Hematopoietic multipotent progenitor cell treated with erythropoietin and hydrocortisone succinate and interleukin-3 and kit ligand, for 8 days (in vitro differentiated cells): Measurements from ENCODE around the gene NOL4.
"Not testable (repeated sequence)": the region's sequence is repeated elsewhere in the genome, so short reads cannot be mapped to it uniquely, and the experiment has no call there.

Experiments
- DNase-seq: peaks from one replicate; pipeline ENCODE4 v3.0.0-alpha.2; 2015

NOL4 gene

DNA sequence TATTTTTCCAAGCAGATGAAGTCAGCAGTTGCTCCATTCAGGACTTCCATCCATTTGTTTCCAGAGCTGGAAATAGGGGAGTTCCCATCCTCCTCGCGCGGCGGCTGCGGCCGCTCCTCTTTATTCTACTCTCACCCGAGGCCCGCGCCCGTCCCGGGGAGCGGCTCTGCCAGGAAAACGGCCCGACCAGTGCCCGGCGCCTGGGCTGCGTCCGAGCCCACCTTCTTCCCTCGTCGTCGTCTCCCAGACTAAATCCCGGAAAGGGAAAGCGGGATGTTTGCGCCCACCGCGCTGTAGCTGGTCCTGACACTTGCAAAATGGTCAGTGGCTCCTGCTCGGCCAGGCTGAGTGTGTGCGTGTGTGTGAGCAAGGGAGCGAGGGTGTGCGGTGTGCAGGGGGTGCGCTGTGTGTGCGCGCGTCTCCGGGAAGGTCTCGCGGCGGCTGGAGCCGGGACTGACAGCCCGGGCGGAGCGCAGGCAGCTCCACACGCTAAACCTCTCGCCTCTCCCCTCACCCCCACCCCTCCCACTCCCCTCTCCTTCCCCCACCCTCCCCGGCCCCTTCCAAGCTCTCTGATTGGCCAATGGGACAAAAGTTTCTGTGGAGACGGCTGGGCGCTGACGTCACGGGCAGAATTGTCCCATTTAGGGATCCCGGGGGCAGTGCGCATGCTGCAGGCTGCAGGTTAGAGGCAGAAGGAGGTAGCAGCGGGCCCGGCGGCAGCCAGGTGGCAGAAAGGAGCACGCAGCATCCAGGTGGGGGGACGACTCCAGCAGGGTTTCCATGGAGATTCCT, at the start of gene NOL4:
Gene NOL4, minus strand, starts transcription at position 491 of the 795 bp plus-strand sequence. CDS start 1,660 bp downstream, outside the sequence.
- no peak for DNase-seq

- DNase-seq, result not testable (repeated sequence)
These were observed 41.3 kb upstream of the NOL4 start for GRCh38 chr18:34266029-34266428.

GRCh38 chr18:34261865-34262780, 37.4 kb upstream of the NOL4 start:
- no peak for DNase-seq

- DNase-seq, result no peak
These were observed 33.5 kb upstream of the NOL4 start for GRCh38 chr18:34258176-34258575.

DNA sequence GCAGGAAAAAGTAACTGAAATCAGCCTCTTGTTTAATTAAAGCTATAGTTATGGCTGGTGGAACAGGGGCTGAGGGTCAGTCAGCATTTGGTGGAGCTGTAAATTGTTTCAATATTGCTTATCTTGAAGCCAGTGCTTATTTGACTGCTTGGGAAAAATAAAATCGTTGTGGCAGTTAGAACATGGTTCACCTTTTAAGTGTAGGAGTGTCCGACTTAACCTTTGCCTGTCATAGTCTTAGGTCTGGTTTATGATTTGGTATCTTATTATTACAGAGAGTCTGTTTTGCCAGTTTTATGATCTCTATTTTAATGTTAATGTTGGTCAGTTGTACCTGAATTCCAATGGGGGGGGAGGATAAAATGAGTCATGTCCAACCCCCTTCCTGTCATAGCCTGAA, 27.2 kb upstream of the NOL4 start:
- DNase-seq, result no peak

GRCh38 chr18:34248727-34249126, 24.0 kb upstream of the NOL4 start:
- no peak for DNase-seq

GRCh38 chr18:34242739-34243138, 18.0 kb upstream of the NOL4 start:
- no peak for DNase-seq

DNA sequence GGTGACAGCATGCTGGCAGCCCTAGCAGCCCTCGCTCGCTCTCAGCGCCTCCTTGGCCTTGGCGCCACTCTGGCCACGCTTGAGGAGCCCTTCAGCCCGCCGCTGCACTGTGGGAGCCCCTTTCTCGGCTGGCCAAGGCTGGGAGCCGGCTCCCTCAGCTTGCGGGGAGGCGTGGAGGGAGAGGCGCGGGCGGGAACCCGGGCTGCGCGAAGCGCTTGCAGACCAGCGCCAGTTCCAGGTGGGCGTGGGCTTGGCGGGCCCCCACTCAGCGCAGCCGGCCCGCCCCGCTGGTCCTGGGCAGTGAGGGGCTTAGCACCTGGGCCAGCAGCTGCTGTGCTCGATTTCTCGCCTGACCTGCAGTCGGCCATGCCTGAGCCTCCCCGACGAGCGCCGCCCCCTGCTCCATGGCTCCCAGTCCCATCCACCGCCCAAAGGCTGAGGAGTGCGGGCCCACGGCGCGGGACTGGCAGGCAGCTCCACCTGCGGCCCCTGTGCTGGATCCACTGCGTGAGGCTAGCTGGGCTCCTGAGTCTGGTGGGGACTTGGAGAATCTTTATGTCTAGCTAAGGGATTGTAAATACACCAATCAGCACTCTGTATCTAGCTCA, 9.2 kb upstream of the NOL4 start:
- DNase-seq, result not testable (repeated sequence)

GRCh38 chr18:34225218-34225553, 473 bp upstream of the NOL4 start:
- DNase-seq, result no peak

DNA sequence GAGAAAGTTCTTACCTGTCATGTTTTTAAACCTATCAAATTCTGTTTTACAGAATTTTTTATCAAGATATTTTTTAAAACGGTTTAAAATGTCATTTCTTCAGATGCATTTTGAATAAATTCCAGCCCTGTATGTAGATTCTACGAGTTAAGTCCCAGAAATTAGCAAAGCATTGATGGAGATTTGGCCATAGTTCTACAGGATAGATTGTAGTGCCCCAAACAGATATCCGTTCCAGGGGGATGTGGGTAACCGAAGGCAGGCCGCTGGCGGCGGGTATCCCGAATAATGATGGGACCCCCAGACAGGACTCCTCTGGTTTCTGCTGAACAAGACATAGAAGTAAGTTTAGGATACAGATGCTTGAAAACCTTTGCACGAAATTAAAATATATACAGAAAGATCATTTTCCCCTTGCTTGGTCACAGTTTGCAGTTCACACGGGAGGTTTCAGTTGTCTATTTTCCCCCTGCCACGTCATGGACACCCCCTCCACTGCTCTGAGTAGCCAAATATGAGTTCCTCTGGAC, 755 bp downstream of the NOL4 start:
- no peak for DNase-seq

GRCh38 chr18:34223164-34223892, 1.4 kb downstream of the NOL4 start:
- no peak for DNase-seq

- DNase-seq, result no peak
These were observed 2.2 kb downstream of the NOL4 start for GRCh38 chr18:34222307-34223163.

GRCh38 chr18:34221971-34222306, 2.8 kb downstream of the NOL4 start:
- DNase-seq, result no peak

GRCh38 chr18:34220081-34220815, 4.5 kb downstream of the NOL4 start:
- no peak for DNase-seq

GRCh38 chr18:34219651-34220050, 5.1 kb downstream of the NOL4 start:
- no peak for DNase-seq

DNA sequence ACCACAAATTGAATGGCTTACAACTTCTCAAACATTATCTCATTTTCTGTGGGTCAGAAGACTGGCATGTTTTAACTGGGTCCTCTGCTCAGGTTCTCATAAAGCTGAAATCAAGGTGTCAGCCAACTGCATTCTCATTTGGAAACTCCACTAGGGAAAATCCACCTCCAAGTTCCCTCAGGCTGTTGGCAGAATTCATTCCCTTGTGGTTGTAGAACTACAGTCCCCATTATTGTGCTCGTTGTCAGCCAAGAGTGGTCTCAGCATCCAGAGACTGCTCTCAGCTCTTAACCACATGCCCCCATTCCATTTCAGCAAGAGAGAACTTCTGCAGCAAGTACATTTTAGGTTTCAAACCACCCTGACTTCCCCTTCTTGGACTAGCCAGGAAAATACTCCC, 12.2 kb downstream of the NOL4 start:
- DNase-seq, result no peak

DNA sequence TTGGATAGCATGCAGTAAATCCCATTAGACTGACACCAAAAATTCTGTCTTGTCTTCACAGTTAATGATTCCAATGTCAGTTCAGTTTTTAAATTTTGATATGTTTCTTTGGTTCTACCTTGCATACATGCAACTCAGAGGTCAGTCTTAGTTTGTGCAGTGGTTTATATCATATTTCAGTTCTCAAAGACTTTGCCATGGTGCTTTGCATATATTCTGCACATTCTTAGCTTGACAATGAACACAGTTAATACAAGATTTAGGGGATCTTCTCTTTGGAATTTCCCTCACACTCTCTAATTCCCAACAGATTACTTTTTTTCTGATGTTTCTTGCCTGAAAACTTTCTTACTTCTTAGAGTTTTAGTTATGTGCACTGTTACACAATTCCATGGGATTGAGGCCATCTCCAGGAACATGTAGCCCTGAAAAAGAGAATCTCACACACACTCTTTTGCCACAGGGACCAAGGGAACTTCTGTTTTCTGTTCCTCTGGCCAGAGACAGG, 17.3 kb downstream of the NOL4 start:
- no peak for DNase-seq

DNA sequence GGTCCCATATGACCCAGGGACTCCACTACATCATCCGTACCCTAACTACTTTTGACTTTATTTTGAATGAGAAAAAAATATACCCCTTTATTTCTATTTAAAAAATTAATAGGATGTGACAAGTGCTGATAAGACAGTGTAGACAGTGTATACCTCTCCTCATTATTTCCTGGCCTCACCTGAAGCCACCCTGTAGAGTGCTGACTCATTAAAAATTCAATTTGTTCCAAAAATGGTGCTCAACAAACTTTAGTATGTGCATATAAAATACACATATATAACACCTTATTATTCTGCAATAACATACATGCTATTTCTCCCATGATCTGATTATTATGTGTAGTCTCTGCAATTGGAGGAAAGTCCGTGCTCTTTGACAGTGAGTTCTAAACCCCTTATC, 20.8 kb downstream of the NOL4 start:
- no peak for DNase-seq

DNA sequence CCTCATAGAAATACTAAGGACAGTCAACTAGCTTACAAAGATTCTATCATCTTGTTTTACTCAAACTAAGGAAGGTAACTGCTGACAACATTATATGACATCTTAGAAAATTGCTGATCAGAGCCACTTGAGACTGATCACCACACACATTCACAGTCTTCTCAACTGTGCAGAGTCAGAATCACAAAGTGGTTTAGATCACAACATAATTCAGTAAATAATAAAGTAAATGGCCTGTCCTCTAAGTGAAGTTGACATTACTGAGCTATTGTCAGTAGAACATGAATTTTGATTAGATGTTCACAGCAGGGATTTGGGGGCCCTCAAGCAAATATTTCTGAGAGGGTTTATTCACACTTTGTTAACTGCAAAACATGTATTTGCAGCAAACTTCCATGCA, 28.5 kb downstream of the NOL4 start:
- no peak for DNase-seq

- DNase-seq, result no peak
These were observed 30.5 kb downstream of the NOL4 start for GRCh38 chr18:34194239-34194638.
